Fibroblast of the aortic adventitia (primary cell): Measurements from ENCODE around the gene TRIB2. TPM values are rescaled to one million over a fixed set of nuclear protein-coding genes. Genes with fewer than 3 reads are reported as not detected.

Experiments
- DNase-seq: peaks from one replicate; pipeline ENCODE4 v3.0.0-alpha.2; 2010; ENCODE audit warnings: low read depth
- H3K4me3 ChIP-seq: 2 replicates; pipeline ENCODE4 v1.5.1; 2011; ENCODE audit warnings: low read depth, mild to moderate bottlenecking, control low read depth, low read length, moderate library complexity
- CTCF ChIP-seq: IDR thresholded peaks from 2 replicates; pipeline ENCODE4 v1.5.1; 2011; ENCODE audit warnings: mild to moderate bottlenecking, low read length, control low read depth, inconsistent platforms; ENCODE audit not compliant: insufficient read depth
- total RNA-seq: library from RNA; depleted of rRNA; stranded (reverse); fragments of >200 nt; gene quantifications from 2 replicates; pipeline ENCODE4 v1.2.3, GENCODE V29; 2012; ENCODE audit warnings: low replicate concordance

TRIB2 gene
- total RNA-seq, 1 donor: 39.9 TPM

DNA sequence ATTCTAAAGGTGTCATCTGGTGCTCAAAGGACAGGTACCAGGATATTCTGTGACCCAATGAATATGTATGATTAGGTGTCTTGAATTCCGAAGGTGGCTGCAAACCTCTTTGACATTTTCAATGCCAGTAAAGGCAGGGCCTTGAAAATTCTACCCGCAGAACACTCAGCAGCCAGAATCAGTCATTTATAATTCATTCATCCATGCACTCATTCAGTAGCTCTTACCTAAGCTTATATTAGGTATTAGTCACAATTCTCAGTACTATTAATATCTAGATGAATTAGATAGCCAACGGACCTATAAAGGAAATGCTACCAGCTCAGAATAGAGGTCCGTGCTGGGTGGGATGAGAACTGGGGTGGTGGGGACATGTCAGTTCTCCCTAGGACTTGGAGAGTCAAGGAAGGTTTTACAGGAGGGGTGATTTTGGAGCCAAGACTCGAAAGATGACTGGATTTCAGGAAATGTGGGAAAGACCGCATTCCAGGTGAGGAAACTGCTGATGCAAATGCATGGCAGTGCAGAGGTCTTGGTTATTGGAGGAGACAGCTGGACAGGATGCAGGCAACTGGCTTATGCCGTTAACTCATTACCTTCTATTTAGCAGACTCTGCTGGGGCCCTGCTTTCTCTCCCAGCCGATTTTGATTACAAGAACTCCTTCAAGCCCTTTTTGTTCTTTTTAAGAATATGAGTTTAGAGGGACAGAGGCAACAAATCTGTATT is 7.2 kb downstream of the TRIB2 start:
- TF ChIP-seq CTCF: no peak
- DNase-seq: no peak
- H3K4me3 ChIP-seq: no peak overlapping the region

- H3K4me3 ChIP-seq: no peak overlapping the region
- no peak for TF ChIP-seq CTCF
- no peak for DNase-seq
Observed at GRCh38 chr2:12725233-12726187, 8.8 kb downstream of the TRIB2 start.

- DNase-seq: no peak
- no peak overlapping the region for H3K4me3 ChIP-seq
- TF ChIP-seq CTCF: no peak
Observed at GRCh38 chr2:12726271-12726670, 9.5 kb downstream of the TRIB2 start.

GRCh38 chr2:12727065-12727464 is 10.3 kb downstream of the TRIB2 start:
- DNase-seq: no peak
- no peak for TF ChIP-seq CTCF
- no peak overlapping the region for H3K4me3 ChIP-seq

- DNase-seq: no peak
- H3K4me3 ChIP-seq: no peak overlapping the region
- no peak for TF ChIP-seq CTCF
Observed at GRCh38 chr2:12727641-12728040, 10.9 kb downstream of the TRIB2 start.

DNA sequence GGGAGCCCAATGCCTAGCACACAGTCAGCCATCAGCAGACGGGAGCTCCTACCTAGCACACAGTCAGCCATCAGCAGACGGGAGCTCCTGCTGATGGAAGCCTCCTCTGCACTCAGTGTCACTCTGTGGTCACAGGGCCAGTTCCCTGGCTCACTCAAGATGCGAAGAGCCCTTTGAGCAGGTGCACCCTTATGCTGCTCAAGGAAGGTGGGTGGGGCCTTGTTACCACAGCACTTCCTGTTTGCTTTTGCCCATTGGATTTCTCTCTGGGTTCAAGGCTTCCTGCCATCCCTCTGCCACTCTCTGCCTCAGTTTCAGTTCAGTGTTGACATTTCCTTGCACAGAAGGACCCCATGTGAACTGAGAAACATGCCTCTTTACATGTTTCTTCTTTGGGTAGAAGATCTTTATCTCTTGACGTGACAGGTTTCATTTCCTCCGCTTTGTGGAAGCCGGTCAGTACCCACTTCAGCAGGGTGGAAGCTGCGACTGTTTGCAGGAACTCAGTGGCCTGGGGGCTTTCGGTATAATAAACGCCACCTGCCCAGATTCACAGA is 11.6 kb downstream of the TRIB2 start:
- TF ChIP-seq CTCF: no peak
- no peak overlapping the region for H3K4me3 ChIP-seq
- DNase-seq: no peak
